ENCODE measurements around the gene RNF181. TPM values are rescaled to one million over a fixed set of nuclear protein-coding genes. Genes with fewer than 3 reads are reported as not detected.
A peak's percentile ranks its signal among the peaks of the same experiment; 100 is the strongest.

The RNF181 gene
- total and polyA plus RNA-seq, 2 of the 8 experiments (the other 6 are each of a cell fraction or from before 2014, with no cell fraction given): 97.2 to 514 TPM

- 88% methylated on average over 17 of the region's 17 CpGs; no CpG with 5 or more reads in 1 of the 2 experiments for WGBS, 2 experiments (ENCODE audit: extremely low coverage in 1 of 2, insufficient coverage in 1 of 2, insufficient read length in 1 of 2, insufficient replicate concordance in 2 of 2, low coverage in 1 of 2, low lambda C conversion rate in 2 of 2, missing lambda C conversion rate in 1 of 2)
- no peak overlapping the region for H4K91ac ChIP-seq (replicated peaks; ENCODE audit: insufficient read length, low read length)
- H3K9me3 ChIP-seq (ENCODE audit: insufficient read depth in 2 of 2, low read depth in 1 of 2, low read length in 1 of 2): no peaks in the 10 kb centered on the region
- no peak overlapping the region for H4K8ac ChIP-seq (ENCODE audit: extremely low read depth, insufficient read depth, low read length)
- H3K36me3 ChIP-seq (ENCODE audit: control insufficient read depth in 2 of 4, insufficient read depth in 4 of 4, low read length in 3 of 4): peaks cover 3 to 22% (median 4%) of the 10 kb centered on the region in 4 experiments; a peak in 5 of 8 replicates
- ChIA-PET CTCF (ENCODE audit: partially characterized antibody) (interaction anchor here (1.9 kb wide), 1 partner anchor 22 kb away, joined by 7 read pairs; no protein-coding TSS in a partner anchor), POLR2A (ENCODE audit: partially characterized antibody) (interaction anchor here (0.9 to 7.9 kb wide), 12 partner anchors 12 to 201 kb away, joined by 3 to 95 read pairs (median 4); partner anchors contain the start of genes MAT2A and TMEM150A)
- H3K14ac ChIP-seq (ENCODE audit: insufficient read length): no peak overlapping the region
- no peak overlapping the region for H3K27ac ChIP-seq (ENCODE audit: low read depth, low read length)
- H3K18ac ChIP-seq (ENCODE audit: extremely low read depth, low read length): no peak overlapping the region
- no peak overlapping the region for H2BK120ac ChIP-seq (replicated peaks; ENCODE audit: low read depth, low read length)
- no peak for FAIRE-seq
- peak overlapping the region; percentile 36 for H3K4ac ChIP-seq (replicated peaks; ENCODE audit: insufficient read length, low read depth, low read length)
- peak overlapping the region; percentile 6 to 19; a peak in 1 of 4 replicates for H3K4me2 ChIP-seq (ENCODE audit: insufficient read depth in 1 of 2, low read depth in 2 of 2, low read length in 2 of 2)
- H4K5ac ChIP-seq (ENCODE audit: insufficient read length, low read depth, low read length): no peak overlapping the region
- no peak for DNase-seq (ENCODE audit: low read depth in 1 of 2, low spot score in 2 of 2)
- no peak overlapping the region for H3K23ac ChIP-seq (ENCODE audit: insufficient read length)
- no peak overlapping the region for H2BK12ac ChIP-seq (ENCODE audit: low read depth, low read length)
- peak overlapping the region in 1 of 4 experiments; percentile 97; a peak in 2 of 8 replicates for H3K4me3 ChIP-seq (ENCODE audit: extremely low read depth in 1 of 4, insufficient read depth in 2 of 4, low read depth in 3 of 4, low read length in 4 of 4)
- no peak overlapping the region for H2AFZ ChIP-seq (ENCODE audit: low read length)
- no peak overlapping the region for H2BK15ac ChIP-seq (ENCODE audit: low read length)
- peaks cover 11 to 37% of the 10 kb centered on the region in 2 experiments for H3K79me2 ChIP-seq (ENCODE audit: control insufficient read depth in 1 of 2, insufficient read depth in 2 of 2, low read length in 2 of 2)
- peaks cover 4% of the 10 kb centered on the region; the same call in 1 of the 2 replicates for H3K23me2 ChIP-seq (ENCODE audit: low read depth, low read length)
- no peak overlapping the region for H3K9ac ChIP-seq (replicated peaks in 1 of 4; ENCODE audit: extremely low read depth in 1 of 4, low read depth in 3 of 4, low read length in 3 of 4)
- H3K4me1 ChIP-seq (replicated peaks in 1 of 4; ENCODE audit: control insufficient read depth in 3 of 4, insufficient read depth in 4 of 4, low read length in 3 of 4): peaks cover 0 to 5% (median 2%) of the 10 kb centered on the region in 4 experiments; a peak in 3 of 7 replicates
- H4K20me1 ChIP-seq (replicated peaks in 1 of 2; ENCODE audit: control insufficient read depth in 1 of 2, insufficient read depth in 2 of 2, low read length in 2 of 2): peaks cover 0 to 8% of the 10 kb centered on the region in 2 experiments
- H3K56ac ChIP-seq (replicated peaks; ENCODE audit: insufficient read length, low read depth, low read length): no peak overlapping the region
- no peaks in the 10 kb centered on the region for H3K27me3 ChIP-seq (replicated peaks in 1 of 4; ENCODE audit: control insufficient read depth in 3 of 4, extremely low read depth in 1 of 4, insufficient read depth in 3 of 4, low read length in 3 of 4)
- H2BK5ac ChIP-seq (ENCODE audit: low read depth, low read length): no peak overlapping the region
- no peak overlapping the region for H2AK5ac ChIP-seq (ENCODE audit: low read depth, low read length)
- H2BK20ac ChIP-seq (ENCODE audit: low read length): no peak overlapping the region
- H3K79me1 ChIP-seq (ENCODE audit: low read depth, low read length): peaks cover 5% of the 10 kb centered on the region
- TF ChIP-seq KDM5A (IDR thresholded peaks at IDR 0.05; ENCODE audit: low read length) (no peak), EP300 (IDR thresholded peaks at IDR 0.05; ENCODE audit: borderline replicate concordance in 1 of 2, low read depth in 2 of 2, low read length in 2 of 2) (no peak), TAF1 (IDR thresholded peaks at IDR 0.05; ENCODE audit: low read depth, low read length) (no peak), JUND (IDR thresholded peaks at IDR 0.05; ENCODE audit: low read length) (no peak), CTCF (IDR thresholded peaks at IDR 0.05; ENCODE audit: control extremely low read depth in 1 of 3, insufficient read depth in 1 of 3, low read depth in 1 of 3, low read length in 3 of 3) (no peak), CHD1 (IDR thresholded peaks at IDR 0.05; ENCODE audit: low read depth, low read length) (no peak), POLR2A (IDR thresholded peaks at IDR 0.05; ENCODE audit: control extremely low read depth in 1 of 2, low read depth in 2 of 2, low read length in 2 of 2) (no peak), POLR2AphosphoS5 (IDR thresholded peaks at IDR 0.05; ENCODE audit: low read depth, low read length) (no peak), SIRT6 (IDR thresholded peaks at IDR 0.05; ENCODE audit: low read length) (no peak), RFX5 (IDR thresholded peaks at IDR 0.05; ENCODE audit: borderline replicate concordance, low read depth, low read length) (no peak), BCL11A (IDR thresholded peaks at IDR 0.05; ENCODE audit: low read depth in 2 of 2, low read length in 2 of 2) (no peak), ZNF274 (IDR thresholded peaks at IDR 0.05; ENCODE audit: borderline replicate concordance, extremely low read depth, low read length) (no peak), SP1 (IDR thresholded peaks at IDR 0.05; ENCODE audit: low read depth, low read length) (no peak)
Measured at GRCh38 chr2:85615413-85615728, 19.8 kb downstream of the RNF181 start.

Data from H1 (cell line).